HFFc6 (cell line): Measurements from ENCODE around the gene CSRNP3. TPM values are rescaled to one million over a fixed set of nuclear protein-coding genes. Genes with fewer than 3 reads are reported as not detected.

ENCODE experiments used
- DNase-seq: peaks from one replicate; pipeline ENCODE4 v3.0.0-alpha.2; 2018
- H3K27ac Mint-ChIP-seq: 2 replicates; pipeline ENCODE4 v1.8.0; 2020; ENCODE audit warnings: mild to moderate bottlenecking, mixed read lengths
- H3K27me3 Mint-ChIP-seq: 2 replicates; pipeline ENCODE4 v1.8.0; 2021; ENCODE audit warnings: mild to moderate bottlenecking, moderate library complexity, mixed read lengths; ENCODE audit not compliant: insufficient read depth
- H3K36me3 Mint-ChIP-seq: 2 replicates; pipeline ENCODE4 v1.8.0; 2021; ENCODE audit warnings: low read depth, mixed read lengths
- H3K4me1 Mint-ChIP-seq: 2 replicates; pipeline ENCODE4 v1.8.0; 2020; ENCODE audit warnings: low read depth, mixed read lengths
- H3K4me3 Mint-ChIP-seq: 2 replicates; pipeline ENCODE4 v1.8.0; 2020; ENCODE audit warnings: mild to moderate bottlenecking, moderate library complexity, mixed read lengths
- H3K9me3 Mint-ChIP-seq: 2 replicates; pipeline ENCODE4 v1.8.0; 2020; ENCODE audit warnings: mild to moderate bottlenecking, mixed read lengths
- total RNA-seq, 6 experiments: library from RNA; stranded (reverse); fragmentation: NEBNext Ultra II Directional; extraction: Animal tissue kit (Norgen Biotek cat#: 25700); gene quantifications; 2 replicates in 1 of 6; 3 replicates in 5 of 6; pipeline ENCODE4 v1.2.3, GENCODE V29; 2021
- TF ChIP-seq, protein P1 (sequence below): fragments of 200-600 bp; sonication (generic); IDR thresholded peaks from 2 replicates; pipeline ENCODE4 v1.5.0; 2021; ENCODE audit warnings: antibody characterized with exemption, mild to moderate bottlenecking

Gene CSRNP3
- total RNA-seq, 6 experiments from 2014 or later = 0.02 to 0.79 (median 0.31) TPM; not detected in 2

DNA sequence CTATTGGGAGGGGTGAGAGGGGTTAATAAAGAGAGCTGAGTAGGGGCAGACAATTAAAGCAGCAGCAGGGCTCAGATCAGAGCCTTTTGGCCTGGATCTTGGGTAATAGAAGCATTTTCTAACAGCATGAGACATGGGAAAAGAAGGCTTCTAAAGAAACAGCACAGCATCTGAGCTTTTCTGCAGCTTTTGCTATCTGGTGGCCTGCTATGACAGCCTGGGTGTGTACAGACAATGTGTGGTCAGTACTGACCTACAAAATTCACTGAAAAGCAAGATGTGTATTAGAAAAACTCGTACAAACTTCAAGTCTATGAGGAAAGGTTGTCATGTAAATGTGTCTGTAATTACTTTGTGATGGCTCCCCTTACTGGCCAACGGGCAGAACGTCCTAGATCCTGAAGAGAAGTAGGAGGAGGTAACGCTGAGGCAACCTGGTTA is 229.0 kb downstream of the CSRNP3 start:
- no peaks in the 10 kb centered on the region for H3K4me1 Mint-ChIP-seq
- H3K4me3 Mint-ChIP-seq = no peak overlapping the region
- TF ChIP-seq, protein P1, sequence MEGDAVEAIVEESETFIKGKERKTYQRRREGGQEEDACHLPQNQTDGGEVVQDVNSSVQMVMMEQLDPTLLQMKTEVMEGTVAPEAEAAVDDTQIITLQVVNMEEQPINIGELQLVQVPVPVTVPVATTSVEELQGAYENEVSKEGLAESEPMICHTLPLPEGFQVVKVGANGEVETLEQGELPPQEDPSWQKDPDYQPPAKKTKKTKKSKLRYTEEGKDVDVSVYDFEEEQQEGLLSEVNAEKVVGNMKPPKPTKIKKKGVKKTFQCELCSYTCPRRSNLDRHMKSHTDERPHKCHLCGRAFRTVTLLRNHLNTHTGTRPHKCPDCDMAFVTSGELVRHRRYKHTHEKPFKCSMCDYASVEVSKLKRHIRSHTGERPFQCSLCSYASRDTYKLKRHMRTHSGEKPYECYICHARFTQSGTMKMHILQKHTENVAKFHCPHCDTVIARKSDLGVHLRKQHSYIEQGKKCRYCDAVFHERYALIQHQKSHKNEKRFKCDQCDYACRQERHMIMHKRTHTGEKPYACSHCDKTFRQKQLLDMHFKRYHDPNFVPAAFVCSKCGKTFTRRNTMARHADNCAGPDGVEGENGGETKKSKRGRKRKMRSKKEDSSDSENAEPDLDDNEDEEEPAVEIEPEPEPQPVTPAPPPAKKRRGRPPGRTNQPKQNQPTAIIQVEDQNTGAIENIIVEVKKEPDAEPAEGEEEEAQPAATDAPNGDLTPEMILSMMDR = peak; percentile 43; the same call in 1 of the 2 replicates
- H3K27me3 Mint-ChIP-seq = peaks cover 2% of the 10 kb centered on the region; the same call in 1 of the 2 replicates
- H3K27ac Mint-ChIP-seq = no peak overlapping the region
- DNase-seq = peak; percentile 6
- H3K9me3 Mint-ChIP-seq = no peaks in the 10 kb centered on the region
- H3K36me3 Mint-ChIP-seq = no peaks in the 10 kb centered on the region

DNA sequence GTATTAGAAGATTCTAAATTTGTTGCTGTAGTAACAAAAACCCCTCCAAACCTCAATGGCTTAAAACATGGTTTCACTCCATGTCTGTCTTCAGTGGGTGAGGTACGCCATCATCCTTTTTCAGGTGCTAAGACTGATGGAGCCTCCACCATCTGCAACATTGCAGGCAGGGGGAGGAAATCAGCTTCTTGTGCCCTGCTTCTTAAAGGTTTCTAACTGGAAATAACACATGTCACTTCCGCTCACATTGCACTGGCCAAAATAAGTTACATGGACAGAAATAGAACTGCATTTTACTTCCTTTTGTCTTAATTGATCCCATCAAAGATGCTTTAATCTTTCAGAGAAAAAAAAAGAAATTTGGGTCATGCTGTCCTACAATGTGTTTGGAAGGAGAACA is 230.4 kb downstream of the CSRNP3 start:
- Mint-ChIP-seq H3K4me3 (no peak overlapping the region), H3K27me3 (peaks cover 2% of the 10 kb centered on the region; the same call in 1 of the 2 replicates), H3K27ac (no peak overlapping the region), H3K4me1 (no peaks in the 10 kb centered on the region), H3K36me3 (no peaks in the 10 kb centered on the region), H3K9me3 (no peaks in the 10 kb centered on the region)
- TF ChIP-seq, protein P1 = no peak
- DNase-seq = no peak

DNA sequence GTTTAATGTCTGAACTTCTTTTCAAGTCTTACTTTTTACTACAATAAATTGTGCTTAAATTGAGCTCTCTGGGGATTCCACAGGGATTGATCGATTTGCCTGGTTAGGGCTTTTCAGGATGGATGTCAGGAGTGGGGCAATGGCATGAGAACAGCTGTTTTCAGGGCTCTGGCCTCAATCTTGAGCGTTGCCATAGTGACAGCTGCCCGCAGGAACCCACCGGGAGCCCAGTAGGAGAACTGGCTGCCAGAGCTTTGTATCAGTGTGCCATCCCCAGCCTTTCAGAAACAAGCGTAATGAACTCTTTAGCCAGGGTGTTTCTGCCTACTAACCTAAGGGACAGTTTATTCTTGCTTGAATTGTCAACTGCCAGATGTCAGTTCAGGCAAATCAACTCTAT is 231.0 kb downstream of the CSRNP3 start:
- Mint-ChIP-seq H3K9me3 (no peaks in the 10 kb centered on the region), H3K4me1 (no peaks in the 10 kb centered on the region), H3K4me3 (no peak overlapping the region), H3K27me3 (peaks cover 2% of the 10 kb centered on the region; the same call in 1 of the 2 replicates), H3K36me3 (no peaks in the 10 kb centered on the region), H3K27ac (no peak overlapping the region)
- DNase-seq = no peak
- TF ChIP-seq, protein P1 = no peak

DNA sequence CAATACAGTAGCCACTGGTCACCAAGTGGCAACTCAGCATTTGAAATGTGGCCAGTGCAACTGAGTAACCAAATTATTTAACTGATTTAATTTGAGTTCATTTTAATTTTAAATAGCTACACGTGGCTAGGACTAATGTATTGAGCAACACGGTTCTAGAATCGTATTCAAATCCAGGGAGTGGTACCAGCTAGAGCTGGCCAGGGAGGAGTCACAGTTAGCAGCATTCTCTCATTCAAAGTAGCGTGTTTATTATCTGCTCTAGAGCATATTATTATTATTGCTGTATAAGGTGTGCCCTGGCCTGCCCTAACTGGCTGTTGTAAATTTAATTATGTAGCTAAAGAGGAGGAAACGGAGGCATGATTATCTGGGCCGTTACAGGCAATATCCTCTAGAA is 231.6 kb downstream of the CSRNP3 start:
- Mint-ChIP-seq H3K4me3 (no peak overlapping the region), H3K36me3 (no peaks in the 10 kb centered on the region), H3K27me3 (peaks cover 2% of the 10 kb centered on the region; the same call in 1 of the 2 replicates), H3K27ac (no peak overlapping the region), H3K9me3 (no peaks in the 10 kb centered on the region), H3K4me1 (no peaks in the 10 kb centered on the region)
- TF ChIP-seq, protein P1 = no peak
- no peak for DNase-seq

DNA sequence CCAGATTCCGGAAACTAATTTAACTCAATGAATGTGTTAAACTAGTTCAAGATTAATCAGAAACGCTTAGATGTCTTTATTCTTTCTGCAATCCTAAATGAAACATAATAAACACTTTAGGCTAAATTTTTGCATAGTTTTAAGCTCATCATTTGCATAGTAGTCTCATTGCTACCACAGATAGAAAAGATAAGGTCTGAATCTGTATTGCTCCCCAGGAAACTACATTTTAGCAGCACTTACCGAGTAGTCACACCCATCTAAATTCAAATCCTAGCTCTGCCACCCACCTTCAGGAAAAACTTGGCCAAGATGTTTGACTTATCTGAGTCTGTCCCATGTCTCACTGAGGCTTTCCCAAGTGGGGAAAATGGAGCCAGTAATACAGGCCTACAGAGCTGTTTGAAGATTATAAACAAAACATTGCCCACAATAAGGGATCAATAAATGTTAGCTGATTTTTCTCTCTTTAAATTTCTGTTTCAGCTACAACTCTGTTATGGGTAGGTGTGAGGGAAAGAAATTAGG is 237.5 kb downstream of the CSRNP3 start:
- Mint-ChIP-seq H3K4me3 (no peak overlapping the region), H3K36me3 (no peaks in the 10 kb centered on the region; the same call in 1 of the 2 replicates), H3K27me3 (peaks cover 4% of the 10 kb centered on the region), H3K27ac (no peak overlapping the region), H3K9me3 (peaks cover 6% of the 10 kb centered on the region; the same call in 1 of the 2 replicates), H3K4me1 (no peaks in the 10 kb centered on the region)
- TF ChIP-seq, protein P1 = no peak
- no peak for DNase-seq
